Stimulated activated CD8-positive, alpha-beta memory T cell treated with anti-CD3 and anti-CD28 coated beads, Interleukin-12 subunit alpha, Interleukin-12 subunit beta, amount 100 ng/mL, for 24 hours (primary cell): Measurements from ENCODE around the gene PI4KA.
"Not testable (repeated sequence)": the region's sequence is repeated elsewhere in the genome, so short reads cannot be mapped to it uniquely, and the experiment has no call there.

ENCODE experiments used
- DNase-seq: peaks from one replicate; pipeline ENCODE4 v3.0.0-alpha.2; 2020; ENCODE audit errors: extremely low read depth

The PI4KA gene

GRCh38 chr22:20749453-20749852 is 109.2 kb downstream of the PI4KA start:
- no peak for DNase-seq

DNA sequence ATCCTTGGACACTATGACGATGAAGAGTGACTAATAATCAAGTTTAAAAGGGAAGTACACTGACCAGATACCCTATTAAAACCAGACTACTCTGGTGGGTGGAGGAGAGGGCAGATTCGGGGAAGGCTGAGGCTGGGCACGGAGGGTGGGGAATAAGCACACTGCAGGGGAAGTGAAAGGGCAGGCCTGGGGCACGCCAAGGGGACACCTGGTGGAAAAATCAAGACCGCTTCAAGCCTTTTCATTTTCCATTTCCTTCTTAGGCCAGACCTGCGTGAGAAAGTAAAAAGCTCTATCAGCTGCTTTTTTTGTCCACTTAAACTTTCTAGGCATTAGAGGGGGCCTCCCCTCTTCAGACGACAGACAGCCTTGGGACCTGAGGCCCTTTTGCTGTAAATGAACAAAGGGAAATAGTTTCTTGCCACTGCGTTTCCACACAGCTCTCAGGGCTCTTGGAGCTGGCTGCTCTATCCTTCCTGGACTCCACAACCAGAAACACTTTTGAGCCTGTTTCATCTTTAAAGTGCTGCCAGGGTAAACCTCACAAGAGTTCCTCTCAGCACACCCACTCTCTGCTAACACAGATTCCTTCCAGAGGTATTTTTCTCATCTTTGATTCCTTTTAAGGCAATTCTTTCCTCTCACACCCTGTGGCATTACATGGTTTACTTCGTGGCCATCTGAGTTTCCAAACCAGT is 109.7 kb downstream of the PI4KA start:
- no peak for DNase-seq

DNA sequence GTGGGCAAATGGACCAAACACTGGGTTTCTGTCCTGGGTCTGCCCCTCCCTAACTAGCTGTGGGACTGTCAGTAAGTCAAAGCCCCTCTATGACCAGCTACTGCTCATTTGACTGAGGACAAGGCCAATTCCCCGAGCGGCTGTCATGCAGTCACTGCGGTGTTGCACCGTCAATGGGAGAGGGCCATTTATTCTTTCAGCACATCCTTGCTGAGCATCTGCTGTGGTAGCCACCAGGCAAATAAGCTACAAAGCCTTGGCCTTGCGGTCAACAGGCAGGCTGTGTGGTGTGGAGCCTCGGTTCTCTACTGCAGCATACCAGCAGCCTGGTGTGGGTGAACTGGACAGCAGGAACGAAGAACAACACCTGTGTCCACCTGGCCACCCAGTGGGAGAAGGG is 110.5 kb downstream of the PI4KA start:
- no peak for DNase-seq

DNA sequence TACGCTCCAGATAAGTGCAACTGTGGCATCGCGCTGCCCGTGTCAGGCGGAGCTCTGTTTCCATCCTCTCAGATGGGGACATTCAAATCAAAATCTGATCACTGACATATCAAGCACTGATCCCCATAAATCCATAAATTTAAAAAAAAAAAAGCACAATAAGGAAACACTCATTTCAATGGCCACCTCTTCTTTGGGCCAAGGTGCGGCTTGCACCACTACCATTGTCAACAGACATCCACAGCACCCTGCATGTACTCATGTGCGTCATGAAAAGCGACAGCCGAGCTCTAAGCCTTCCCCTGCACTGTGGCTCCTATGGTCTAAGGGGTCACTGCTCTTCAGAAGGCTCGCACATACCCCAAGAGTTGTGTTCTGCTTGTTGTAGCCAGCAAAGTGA is 111.4 kb downstream of the PI4KA start:
- no peak for DNase-seq

DNA sequence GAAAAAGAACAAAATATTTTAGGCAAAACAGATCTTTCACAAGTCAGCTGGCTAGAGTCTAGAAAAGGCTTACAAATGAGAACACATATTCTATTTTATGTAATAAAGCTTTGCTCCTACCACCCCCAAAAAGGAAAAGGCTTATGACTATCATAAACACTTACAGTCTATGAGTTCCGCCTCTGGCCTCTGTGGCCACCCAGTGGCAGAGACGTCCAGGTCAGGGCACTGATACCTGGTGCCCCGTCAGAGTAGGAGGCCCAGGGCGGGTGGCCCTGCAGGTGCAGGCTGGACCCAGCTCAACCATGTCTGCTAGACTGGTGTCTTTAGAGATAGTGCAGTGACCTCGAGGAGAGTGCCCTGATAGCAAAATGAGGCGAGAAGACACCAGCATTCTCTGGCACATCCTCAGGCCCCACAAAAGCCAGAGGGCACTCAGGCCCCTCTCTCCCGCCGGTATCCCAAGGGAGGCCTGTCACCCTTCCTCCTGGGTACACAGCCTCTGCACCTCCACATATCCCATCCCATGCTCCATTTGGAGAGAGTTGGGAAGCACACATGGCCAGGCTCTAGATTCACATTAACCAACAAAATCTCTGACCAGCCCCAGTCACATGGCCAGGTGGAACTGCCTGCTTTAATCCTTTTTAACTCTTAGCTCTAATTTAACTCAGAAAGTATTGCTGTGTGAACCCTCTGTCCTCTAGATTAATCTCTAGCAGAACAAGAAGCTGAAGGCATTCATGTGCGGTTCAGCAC is 112.0 kb downstream of the PI4KA start:
- no peak for DNase-seq

GRCh38 chr22:20745119-20745518 is 113.5 kb downstream of the PI4KA start:
- no peak for DNase-seq

- DNase-seq = no peak
Observed at GRCh38 chr22:20744456-20744855, 114.2 kb downstream of the PI4KA start.

GRCh38 chr22:20742764-20743163 is 115.8 kb downstream of the PI4KA start:
- DNase-seq = no peak

- DNase-seq = no peak
Observed at GRCh38 chr22:20741634-20742581, 116.7 kb downstream of the PI4KA start.

DNA sequence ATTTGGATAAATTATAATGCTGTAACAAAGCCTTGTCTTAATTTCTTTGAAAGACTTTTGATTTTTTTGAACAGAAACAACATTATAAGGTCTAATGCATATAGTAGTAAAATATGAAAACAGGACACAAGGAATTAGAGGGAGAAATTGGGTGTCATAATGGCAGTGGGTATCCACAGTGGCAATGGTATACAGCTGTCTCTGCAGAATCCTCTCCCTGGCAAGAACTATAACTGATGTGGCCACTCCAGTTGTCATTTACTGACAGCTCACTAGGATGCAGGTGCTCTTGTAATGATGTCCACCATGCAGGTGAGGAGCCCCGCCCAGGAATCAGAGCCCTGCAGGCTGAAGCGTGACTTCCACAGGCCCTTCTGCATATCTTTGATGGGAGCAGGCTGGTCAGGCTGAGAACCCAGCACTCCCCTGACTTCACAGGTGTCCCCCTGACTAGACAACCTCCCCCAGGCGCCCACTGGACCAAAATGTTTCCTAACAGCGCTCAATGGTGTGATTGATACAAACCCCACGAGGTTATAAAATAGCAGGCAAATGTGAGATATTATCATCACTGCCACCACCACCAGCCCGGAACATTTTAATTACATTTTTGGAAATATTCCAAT is 117.5 kb downstream of the PI4KA start:
- DNase-seq = no peak

- no peak for DNase-seq
Observed at GRCh38 chr22:20740222-20740951, 118.2 kb downstream of the PI4KA start.

DNA sequence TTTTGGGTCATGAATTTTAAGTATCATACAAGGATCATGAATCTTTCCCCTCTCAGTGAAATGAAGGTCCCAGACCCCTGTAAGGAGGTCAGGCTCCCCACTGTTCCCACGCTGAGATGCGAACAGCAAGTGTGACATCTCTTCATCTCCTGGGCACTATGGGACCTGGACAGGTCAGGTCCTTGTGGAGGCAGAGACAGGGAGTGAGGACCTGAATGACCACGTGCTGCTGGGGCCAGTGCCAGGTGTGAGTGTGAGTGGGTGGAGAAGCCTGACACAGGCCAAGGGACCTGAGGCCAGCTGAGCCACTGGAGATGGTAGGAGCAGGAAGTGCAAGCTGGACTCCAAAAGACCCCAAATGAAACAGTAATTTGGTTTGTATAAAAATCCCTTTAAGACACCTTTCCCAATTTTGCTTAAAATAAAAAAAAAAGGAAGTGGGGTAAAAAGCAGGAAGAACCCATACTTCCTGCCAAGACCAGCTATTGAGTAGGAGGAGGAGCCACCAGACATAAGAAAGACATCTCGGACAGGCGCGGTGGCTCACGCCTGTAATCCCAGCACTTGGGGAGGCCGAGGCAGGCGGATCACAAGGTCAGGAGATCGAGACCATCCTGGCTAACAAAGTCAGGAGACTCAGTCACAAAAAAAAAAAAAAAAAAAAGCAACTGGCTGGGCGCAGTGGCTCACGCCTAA is 120.1 kb downstream of the PI4KA start:
- DNase-seq = no peak

GRCh38 chr22:20736891-20737290 is 121.7 kb downstream of the PI4KA start:
- not testable (repeated sequence) for DNase-seq

GRCh38 chr22:20735356-20736162 is 123.1 kb downstream of the PI4KA start:
- DNase-seq = not testable (repeated sequence)

- not testable (repeated sequence) for DNase-seq
Observed at GRCh38 chr22:20732431-20732830, 126.2 kb downstream of the PI4KA start.

- DNase-seq = no peak
Observed at GRCh38 chr22:20729194-20729593, 129.4 kb downstream of the PI4KA start.

- DNase-seq = no peak
Observed at GRCh38 chr22:20728523-20729190, 130.0 kb downstream of the PI4KA start.

- DNase-seq = no peak
Observed at GRCh38 chr22:20727118-20728015, 131.2 kb downstream of the PI4KA start.
